ENCODE measurements around the gene PKHD1. TPM values are rescaled to one million over a fixed set of nuclear protein-coding genes. Genes with fewer than 3 reads are reported as not detected.

Gene PKHD1
- total RNA-seq, 1 experiment from 2014 or later, result not detected

GRCh38 chr6:51702851-51703250 lies 384.6 kb downstream of the PKHD1 start:
- ChIA-PET CTCF (no interaction called here), POLR2A (no interaction called here)
- no peaks in the 10 kb centered on the region for H3K36me3 ChIP-seq (ENCODE audit: control insufficient read depth, insufficient read depth, low read length)
- H3K9me3 ChIP-seq (ENCODE audit: control insufficient read depth, insufficient read depth, low read depth, low read length), result peaks cover 3% of the 10 kb centered on the region; the same call in 1 of the 2 replicates
- TF ChIP-seq REST (IDR thresholded peaks at IDR 0.05; ENCODE audit: insufficient read depth in 1 of 2, low read depth in 2 of 2, low read length in 1 of 2) (no peak), CTCF (IDR thresholded peaks at IDR 0.05) (no peak), TCF7L2 (IDR thresholded peaks at IDR 0.05; ENCODE audit: low read depth, low read length) (no peak), SIN3A (IDR thresholded peaks at IDR 0.05; ENCODE audit: borderline replicate concordance, insufficient read depth, low read depth, low read length) (no peak), POLR2AphosphoS5 (IDR thresholded peaks at IDR 0.05; ENCODE audit: low read depth, low read length) (no peak)
- H3K4me3 ChIP-seq (ENCODE audit: low read depth in 2 of 2, low read length in 2 of 2), result no peak overlapping the region
- ATAC-seq (no peak), DNase-seq (ENCODE audit: low read depth, low spot score) (no peak)
- no peak overlapping the region for H3K27ac ChIP-seq (ENCODE audit: low read length)
- no TSS peak for BruUV-seq (replicated peaks)
- in situ Hi-C loops (cut with HindIII; ENCODE audit: low pct_unique_long_range_greater_than_20kb, low sequenced_read_pairs), result no loop called here
- no peaks in the 10 kb centered on the region for H3K27me3 ChIP-seq (ENCODE audit: control insufficient read depth, insufficient read depth, low read length)
- H3K4me1 ChIP-seq (ENCODE audit: control insufficient read depth, insufficient read depth, low read length), result no peaks in the 10 kb centered on the region
- intact Hi-C loops (cut with micrococcal nuclease; ENCODE audit: unreplicated experiment), result no loop called here

GRCh38 chr6:51684603-51685002 lies 402.8 kb downstream of the PKHD1 start:
- ChIA-PET POLR2A (no interaction called here), CTCF (no interaction called here)
- Histone ChIP-seq H3K4me1 (ENCODE audit: control insufficient read depth, insufficient read depth, low read length) (no peaks in the 10 kb centered on the region), H3K4me3 (ENCODE audit: low read depth in 2 of 2, low read length in 2 of 2) (no peak overlapping the region), H3K27ac (ENCODE audit: low read length) (no peak overlapping the region), H3K27me3 (ENCODE audit: control insufficient read depth, insufficient read depth, low read length) (no peaks in the 10 kb centered on the region), H3K9me3 (ENCODE audit: control insufficient read depth, insufficient read depth, low read depth, low read length) (no peaks in the 10 kb centered on the region), H3K36me3 (ENCODE audit: control insufficient read depth, insufficient read depth, low read length) (no peaks in the 10 kb centered on the region)
- no peak for TF ChIP-seq TCF7L2 (IDR thresholded peaks at IDR 0.05; ENCODE audit: low read depth, low read length)
- TF ChIP-seq SIN3A (IDR thresholded peaks at IDR 0.05; ENCODE audit: borderline replicate concordance, insufficient read depth, low read depth, low read length), result no peak
- TF ChIP-seq REST (IDR thresholded peaks at IDR 0.05; ENCODE audit: insufficient read depth in 1 of 2, low read depth in 2 of 2, low read length in 1 of 2), result no peak
- TF ChIP-seq CTCF (IDR thresholded peaks at IDR 0.05), result no peak
- no peak for TF ChIP-seq POLR2AphosphoS5 (IDR thresholded peaks at IDR 0.05; ENCODE audit: low read depth, low read length)
- no peak for DNase-seq (ENCODE audit: low read depth, low spot score)
- intact Hi-C loops (cut with micrococcal nuclease; ENCODE audit: unreplicated experiment), result no loop called here
- in situ Hi-C loops (cut with HindIII; ENCODE audit: low pct_unique_long_range_greater_than_20kb, low sequenced_read_pairs), result no loop called here
- no peak for ATAC-seq
- BruUV-seq (replicated peaks), result no TSS peak
